HEK293 (cell line): Measurements from ENCODE around the gene PARD3.

Experiments used
- CTCF ChIA-PET: fragments of 350-600 bp; formaldehyde crosslinking; extraction: SDS; loops from one replicate; lab custom pipeline; 2021; ENCODE audit warnings: antibody characterized with exemption; lab: Yijun Ruan, JAX
- POLR2A ChIA-PET: fragments of 300-600 bp; formaldehyde crosslinking; extraction: SDS; loops from one replicate; lab custom pipeline; 2020; ENCODE audit warnings: antibody characterized with exemption, inconsistent platforms; lab: Yijun Ruan, JAX
- H3K27ac ChIP-seq: fragments of 200-500 bp; sonication (Bioruptor generic); 2 replicates; pipeline ENCODE4 v1.5.1; 2014; ENCODE audit warnings: low read depth, low read length, control low read depth, inconsistent platforms; ENCODE audit errors: extremely low read depth
- H3K36me3 ChIP-seq, 2 experiments: fragments of 200-500 bp in 1 of 2; sonication (Bioruptor generic) in 1 of 2; 1 replicate in 1 of 2; 2 replicates in 1 of 2; pipeline ENCODE4 v1.5.1; 2014 to 2017; ENCODE audit warnings: inconsistent platforms in 2 of 2, low read length in 2 of 2; ENCODE audit not compliant: control insufficient read depth in 2 of 2, insufficient read depth in 1 of 2
- H3K4me1 ChIP-seq: fragments of 200-500 bp; sonication (Bioruptor generic); 2 replicates; pipeline ENCODE4 v1.5.1; 2014; ENCODE audit warnings: mild to moderate bottlenecking, low read length, inconsistent platforms; ENCODE audit not compliant: control insufficient read depth, insufficient read depth
- H3K4me3 ChIP-seq: 2 replicates; pipeline ENCODE4 v1.5.1; 2011; ENCODE audit warnings: low read depth, mild to moderate bottlenecking, control low read depth, low read length, moderate library complexity
- H3K9me3 ChIP-seq: fragments of 200-500 bp; sonication (Bioruptor generic); 2 replicates; pipeline ENCODE4 v1.5.1; 2014; ENCODE audit warnings: low read depth, low read length, inconsistent platforms; ENCODE audit not compliant: control insufficient read depth, insufficient read depth
- EGR2 ChIP-seq: fragments of 450-650 bp; formaldehyde crosslinking; IDR thresholded peaks from 2 replicates; pipeline ENCODE4 v1.5.1; 2016; ENCODE audit warnings: low read depth, missing biosample characterization, missing genetic modification characterization
- GLI2 ChIP-seq: fragments of 450-650 bp; formaldehyde crosslinking; IDR thresholded peaks from 2 replicates; pipeline ENCODE4; 2017; ENCODE audit warnings: missing biosample characterization, missing genetic modification characterization, low read depth, borderline replicate concordance
- GLIS1 ChIP-seq: fragments of 450-650 bp; formaldehyde crosslinking; IDR thresholded peaks from 2 replicates; pipeline ENCODE4 v1.5.1; 2016; ENCODE audit warnings: missing biosample characterization, missing genetic modification characterization
- SCRT1 ChIP-seq: fragments of 450-650 bp; formaldehyde crosslinking; IDR thresholded peaks from 2 replicates; pipeline ENCODE4 v1.5.1; 2016; ENCODE audit warnings: missing biosample characterization, missing genetic modification characterization, borderline replicate concordance
- SP3 ChIP-seq: fragments of 450-650 bp; formaldehyde crosslinking; IDR thresholded peaks from 2 replicates; pipeline ENCODE4 v1.5.1; 2016; ENCODE audit warnings: missing biosample characterization, missing genetic modification characterization
- WT1 ChIP-seq: fragments of 450-650 bp; formaldehyde crosslinking; IDR thresholded peaks from 2 replicates; pipeline ENCODE4 v1.5.1; 2016; ENCODE audit warnings: missing biosample characterization, missing genetic modification characterization
- YY2 ChIP-seq: fragments of 450-650 bp; formaldehyde crosslinking; IDR thresholded peaks from 2 replicates; pipeline ENCODE4 v1.5.1; 2016; ENCODE audit warnings: missing biosample characterization, missing genetic modification characterization
- ZBTB17 ChIP-seq: fragments of 450-650 bp; formaldehyde crosslinking; IDR thresholded peaks from 2 replicates; pipeline ENCODE4 v1.5.1; 2016; ENCODE audit warnings: missing biosample characterization, missing genetic modification characterization
- ZBTB21 ChIP-seq: fragments of 450-650 bp; formaldehyde crosslinking; IDR thresholded peaks from 2 replicates; pipeline ENCODE4 v1.5.1; 2017; ENCODE audit warnings: missing biosample characterization, missing genetic modification characterization
- ZIC2 ChIP-seq: fragments of 450-650 bp; formaldehyde crosslinking; IDR thresholded peaks from 2 replicates; pipeline ENCODE4 v1.5.1; 2016; ENCODE audit warnings: missing biosample characterization, missing genetic modification characterization
- ZNF112 ChIP-seq: fragments of 450-650 bp; formaldehyde crosslinking; IDR thresholded peaks from 2 replicates; pipeline ENCODE4 v1.5.0; 2017; ENCODE audit warnings: missing biosample characterization, missing genetic modification characterization
- ZNF114 ChIP-seq: fragments of 450-650 bp; formaldehyde crosslinking; IDR thresholded peaks from 2 replicates; pipeline ENCODE4 v1.5.0; 2017; ENCODE audit warnings: missing biosample characterization, missing genetic modification characterization
- ZNF132 ChIP-seq: fragments of 450-650 bp; formaldehyde crosslinking; IDR thresholded peaks from 2 replicates; pipeline ENCODE4 v1.5.1; 2017; ENCODE audit warnings: missing biosample characterization, missing genetic modification characterization, borderline replicate concordance
- ZNF157 ChIP-seq: fragments of 450-650 bp; formaldehyde crosslinking; IDR thresholded peaks from 2 replicates; pipeline ENCODE4 v1.5.1; 2016; ENCODE audit warnings: missing biosample characterization, missing genetic modification characterization
- ZNF202 ChIP-seq: fragments of 450-650 bp; formaldehyde crosslinking; IDR thresholded peaks from 2 replicates; pipeline ENCODE4 v1.5.1; 2016; ENCODE audit warnings: missing biosample characterization, missing genetic modification characterization, borderline replicate concordance
- ZNF266 ChIP-seq: fragments of 450-650 bp; formaldehyde crosslinking; IDR thresholded peaks from 2 replicates; pipeline ENCODE4 v1.5.1; 2016; ENCODE audit warnings: missing biosample characterization, missing genetic modification characterization, low read depth
- ZNF341 ChIP-seq: fragments of 450-650 bp; formaldehyde crosslinking; IDR thresholded peaks from 2 replicates; pipeline ENCODE4; 2016; ENCODE audit warnings: low read depth, missing biosample characterization, missing genetic modification characterization
- ZNF501 ChIP-seq: fragments of 450-650 bp; formaldehyde crosslinking; IDR thresholded peaks from 2 replicates; pipeline ENCODE4 v1.5.1; 2016; ENCODE audit warnings: missing biosample characterization, missing genetic modification characterization
- ZNF561 ChIP-seq: fragments of 450-650 bp; IDR thresholded peaks from 2 replicates; pipeline ENCODE4 v1.5.1; 2018; ENCODE audit warnings: missing biosample characterization, missing genetic modification characterization, borderline replicate concordance
- ZNF585B ChIP-seq: fragments of 450-650 bp; formaldehyde crosslinking; IDR thresholded peaks from 2 replicates; pipeline ENCODE4 v1.5.1; 2016; ENCODE audit warnings: missing biosample characterization, missing genetic modification characterization
- ZNF626 ChIP-seq: fragments of 450-650 bp; sonication (Bioruptor Pico); formaldehyde crosslinking; IDR thresholded peaks from 2 replicates; pipeline ENCODE4 v1.5.1; 2018; ENCODE audit warnings: missing biosample characterization, missing genetic modification characterization, inconsistent platforms
- ZNF670 ChIP-seq: fragments of 450-650 bp; formaldehyde crosslinking; IDR thresholded peaks from 2 replicates; pipeline ENCODE4 v1.5.1; 2016; ENCODE audit warnings: missing biosample characterization, missing genetic modification characterization, low read depth
- ZNF768 ChIP-seq: fragments of 450-650 bp; formaldehyde crosslinking; IDR thresholded peaks from 2 replicates; pipeline ENCODE4 v1.5.1; 2018; ENCODE audit warnings: missing biosample characterization, mild to moderate bottlenecking, missing genetic modification characterization
- ZSCAN16 ChIP-seq: fragments of 450-650 bp; formaldehyde crosslinking; IDR thresholded peaks from 2 replicates; pipeline ENCODE4 v1.5.1; 2016; ENCODE audit warnings: missing biosample characterization, missing genetic modification characterization
- ZSCAN30 ChIP-seq: fragments of 450-650 bp; IDR thresholded peaks from 2 replicates; pipeline ENCODE4 v1.5.1; 2018; ENCODE audit warnings: missing biosample characterization, mild to moderate bottlenecking, missing genetic modification characterization, moderate library complexity
- TF ChIP-seq, protein P1 (sequence below): fragments of 450-650 bp; formaldehyde crosslinking; IDR thresholded peaks from 2 replicates; pipeline ENCODE4 v1.5.1; 2016; ENCODE audit warnings: missing biosample characterization, missing genetic modification characterization
- TF ChIP-seq, protein P2 (sequence below): fragments of 450-650 bp; formaldehyde crosslinking; IDR thresholded peaks from 2 replicates; pipeline ENCODE4 v1.5.1; 2016; ENCODE audit warnings: missing biosample characterization, missing genetic modification characterization
- TF ChIP-seq, protein P3 (sequence below): fragments of 450-650 bp; formaldehyde crosslinking; IDR thresholded peaks from 2 replicates; pipeline ENCODE4 v1.5.1; 2017; ENCODE audit warnings: missing biosample characterization, mild to moderate bottlenecking, missing genetic modification characterization, moderate library complexity
- TF ChIP-seq, protein P4 (sequence below): fragments of 450-650 bp; formaldehyde crosslinking; IDR thresholded peaks from 2 replicates; pipeline ENCODE4 v1.5.1; 2016; ENCODE audit warnings: missing biosample characterization, missing genetic modification characterization, borderline replicate concordance
- TF ChIP-seq, protein P5 (sequence below): fragments of 450-650 bp; formaldehyde crosslinking; IDR thresholded peaks from 2 replicates; pipeline ENCODE4 v1.5.1; 2016; ENCODE audit warnings: missing biosample characterization, missing genetic modification characterization

The PARD3 gene

DNA sequence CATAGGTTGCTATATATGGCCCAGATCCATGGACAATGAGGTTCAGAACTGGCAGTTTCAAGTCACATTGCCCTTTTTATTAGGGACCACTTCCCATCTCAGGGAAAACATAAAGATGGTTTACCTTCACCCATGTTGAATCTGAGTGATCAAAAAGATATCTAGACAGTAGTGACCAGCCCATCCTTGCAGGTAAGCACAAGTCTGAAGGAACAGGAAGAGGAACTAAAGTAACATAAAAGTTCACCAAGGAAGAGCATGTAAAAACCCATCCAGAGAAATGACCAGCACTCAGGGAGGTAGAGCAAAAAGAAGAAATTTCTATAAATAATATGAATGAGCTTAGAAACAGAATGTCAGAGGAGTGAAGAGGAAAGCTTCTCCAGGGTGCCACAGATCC is 382.5 kb downstream of the PARD3 start:
- Histone ChIP-seq H3K9me3 (no peaks in the 10 kb centered on the region), H3K4me1 (no peaks in the 10 kb centered on the region), H3K27ac (no peak overlapping the region), H3K36me3 (no peaks in the 10 kb centered on the region), H3K4me3 (no peak overlapping the region)
- no peak for TF ChIP-seq ZNF561
- TF ChIP-seq, protein P1, sequence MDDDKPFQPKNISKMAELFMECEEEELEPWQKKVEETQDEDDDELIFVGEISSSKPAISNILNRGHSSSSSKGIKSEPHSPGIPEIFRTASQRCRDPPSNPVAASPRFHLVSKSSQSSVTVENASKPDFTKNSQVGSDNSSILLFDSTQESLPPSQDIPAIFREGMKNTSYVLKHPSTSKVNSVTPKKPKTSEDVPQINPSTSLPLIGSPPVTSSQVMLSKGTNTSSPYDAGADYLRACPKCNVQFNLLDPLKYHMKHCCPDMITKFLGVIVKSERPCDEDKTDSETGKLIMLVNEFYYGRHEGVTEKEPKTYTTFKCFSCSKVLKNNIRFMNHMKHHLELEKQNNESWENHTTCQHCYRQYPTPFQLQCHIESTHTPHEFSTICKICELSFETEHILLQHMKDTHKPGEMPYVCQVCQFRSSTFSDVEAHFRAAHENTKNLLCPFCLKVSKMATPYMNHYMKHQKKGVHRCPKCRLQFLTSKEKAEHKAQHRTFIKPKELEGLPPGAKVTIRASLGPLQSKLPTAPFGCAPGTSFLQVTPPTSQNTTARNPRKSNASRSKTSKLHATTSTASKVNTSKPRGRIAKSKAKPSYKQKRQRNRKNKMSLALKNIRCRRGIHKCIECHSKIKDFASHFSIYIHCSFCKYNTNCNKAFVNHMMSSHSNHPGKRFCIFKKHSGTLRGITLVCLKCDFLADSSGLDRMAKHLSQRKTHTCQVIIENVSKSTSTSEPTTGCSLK, result no peak
- TF ChIP-seq GLI2 (tag by site-specific recombination), result no peak
- TF ChIP-seq GLIS1 (tag by site-specific recombination), result no peak
- TF ChIP-seq ZBTB17 (tag by site-specific recombination), result no peak
- TF ChIP-seq ZNF132 (tag by site-specific recombination), result no peak
- TF ChIP-seq ZNF768 (tag by site-specific recombination), result no peak
- no peak for TF ChIP-seq ZNF670 (tag by site-specific recombination)
- no peak for TF ChIP-seq ZSCAN30 (tag by site-specific recombination)
- TF ChIP-seq, protein P2, sequence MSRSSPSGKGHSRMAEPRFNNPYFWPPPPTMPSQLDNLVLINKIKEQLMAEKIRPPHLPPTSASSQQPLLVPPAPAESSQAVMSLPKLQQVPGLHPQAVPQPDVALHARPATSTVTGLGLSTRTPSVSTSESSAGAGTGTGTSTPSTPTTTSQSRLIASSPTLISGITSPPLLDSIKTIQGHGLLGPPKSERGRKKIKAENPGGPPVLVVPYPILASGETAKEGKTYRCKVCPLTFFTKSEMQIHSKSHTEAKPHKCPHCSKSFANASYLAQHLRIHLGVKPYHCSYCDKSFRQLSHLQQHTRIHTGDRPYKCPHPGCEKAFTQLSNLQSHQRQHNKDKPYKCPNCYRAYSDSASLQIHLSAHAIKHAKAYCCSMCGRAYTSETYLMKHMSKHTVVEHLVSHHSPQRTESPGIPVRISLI (tag by site-specific recombination), result no peak
- TF ChIP-seq SP3 (tag by site-specific recombination), result no peak
- no peak for TF ChIP-seq SCRT1
- no peak for TF ChIP-seq ZNF202 (tag by site-specific recombination)
- TF ChIP-seq EGR2 (tag by site-specific recombination), result no peak
- TF ChIP-seq ZNF266, result no peak
- TF ChIP-seq ZBTB21, result no peak
- TF ChIP-seq ZNF112 (tag by site-specific recombination), result no peak
- ChIA-PET CTCF (no interaction called here), POLR2A (no interaction called here)

DNA sequence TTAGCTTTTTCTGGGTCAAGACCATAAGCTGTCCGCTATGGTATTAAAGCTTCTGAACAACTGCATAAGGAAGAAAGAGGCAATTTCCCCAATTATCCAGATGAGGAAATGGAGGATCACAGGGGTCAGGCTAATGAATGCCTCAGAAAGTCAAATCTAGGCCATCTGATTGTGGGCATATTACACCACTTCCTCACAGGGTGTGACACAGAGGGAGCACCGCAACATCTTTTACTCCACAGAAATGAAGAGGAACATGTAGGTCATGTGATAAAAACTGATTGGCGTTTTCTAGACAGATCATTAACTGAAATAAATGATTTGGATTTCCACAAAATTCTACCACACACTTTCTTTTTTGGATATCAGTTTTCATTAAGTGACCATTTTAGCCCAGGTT is 384.4 kb downstream of the PARD3 start:
- no peaks in the 10 kb centered on the region for H3K36me3 ChIP-seq
- H3K4me1 ChIP-seq, result no peaks in the 10 kb centered on the region
- CTCF ChIA-PET, result no interaction called here
- POLR2A ChIA-PET, result no interaction called here
- no peak overlapping the region for H3K27ac ChIP-seq
- no peak overlapping the region for H3K4me3 ChIP-seq
- H3K9me3 ChIP-seq, result no peaks in the 10 kb centered on the region
- no peak for TF ChIP-seq GLI2 (tag by site-specific recombination)
- TF ChIP-seq ZIC2 (tag by site-specific recombination), result no peak
- no peak for TF ChIP-seq ZNF341 (tag by site-specific recombination)
- TF ChIP-seq, protein P3, sequence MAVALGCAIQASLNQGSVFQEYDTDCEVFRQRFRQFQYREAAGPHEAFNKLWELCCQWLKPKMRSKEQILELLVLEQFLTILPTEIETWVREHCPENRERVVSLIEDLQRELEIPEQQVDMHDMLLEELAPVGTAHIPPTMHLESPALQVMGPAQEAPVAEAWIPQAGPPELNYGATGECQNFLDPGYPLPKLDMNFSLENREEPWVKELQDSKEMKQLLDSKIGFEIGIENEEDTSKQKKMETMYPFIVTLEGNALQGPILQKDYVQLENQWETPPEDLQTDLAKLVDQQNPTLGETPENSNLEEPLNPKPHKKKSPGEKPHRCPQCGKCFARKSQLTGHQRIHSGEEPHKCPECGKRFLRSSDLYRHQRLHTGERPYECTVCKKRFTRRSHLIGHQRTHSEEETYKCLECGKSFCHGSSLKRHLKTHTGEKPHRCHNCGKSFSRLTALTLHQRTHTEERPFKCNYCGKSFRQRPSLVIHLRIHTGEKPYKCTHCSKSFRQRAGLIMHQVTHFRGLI (tag by site-specific recombination), result no peak
- no peak for TF ChIP-seq ZNF157 (tag by site-specific recombination)
- no peak for TF ChIP-seq WT1
- TF ChIP-seq, protein P4, sequence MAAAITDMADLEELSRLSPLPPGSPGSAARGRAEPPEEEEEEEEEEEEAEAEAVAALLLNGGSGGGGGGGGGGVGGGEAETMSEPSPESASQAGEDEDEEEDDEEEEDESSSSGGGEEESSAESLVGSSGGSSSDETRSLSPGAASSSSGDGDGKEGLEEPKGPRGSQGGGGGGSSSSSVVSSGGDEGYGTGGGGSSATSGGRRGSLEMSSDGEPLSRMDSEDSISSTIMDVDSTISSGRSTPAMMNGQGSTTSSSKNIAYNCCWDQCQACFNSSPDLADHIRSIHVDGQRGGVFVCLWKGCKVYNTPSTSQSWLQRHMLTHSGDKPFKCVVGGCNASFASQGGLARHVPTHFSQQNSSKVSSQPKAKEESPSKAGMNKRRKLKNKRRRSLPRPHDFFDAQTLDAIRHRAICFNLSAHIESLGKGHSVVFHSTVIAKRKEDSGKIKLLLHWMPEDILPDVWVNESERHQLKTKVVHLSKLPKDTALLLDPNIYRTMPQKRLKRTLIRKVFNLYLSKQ (tag by site-specific recombination), result no peak
- no peak for TF ChIP-seq ZNF585B (tag by site-specific recombination)
- no peak for TF ChIP-seq ZNF114 (tag by site-specific recombination)
- TF ChIP-seq, protein P5, sequence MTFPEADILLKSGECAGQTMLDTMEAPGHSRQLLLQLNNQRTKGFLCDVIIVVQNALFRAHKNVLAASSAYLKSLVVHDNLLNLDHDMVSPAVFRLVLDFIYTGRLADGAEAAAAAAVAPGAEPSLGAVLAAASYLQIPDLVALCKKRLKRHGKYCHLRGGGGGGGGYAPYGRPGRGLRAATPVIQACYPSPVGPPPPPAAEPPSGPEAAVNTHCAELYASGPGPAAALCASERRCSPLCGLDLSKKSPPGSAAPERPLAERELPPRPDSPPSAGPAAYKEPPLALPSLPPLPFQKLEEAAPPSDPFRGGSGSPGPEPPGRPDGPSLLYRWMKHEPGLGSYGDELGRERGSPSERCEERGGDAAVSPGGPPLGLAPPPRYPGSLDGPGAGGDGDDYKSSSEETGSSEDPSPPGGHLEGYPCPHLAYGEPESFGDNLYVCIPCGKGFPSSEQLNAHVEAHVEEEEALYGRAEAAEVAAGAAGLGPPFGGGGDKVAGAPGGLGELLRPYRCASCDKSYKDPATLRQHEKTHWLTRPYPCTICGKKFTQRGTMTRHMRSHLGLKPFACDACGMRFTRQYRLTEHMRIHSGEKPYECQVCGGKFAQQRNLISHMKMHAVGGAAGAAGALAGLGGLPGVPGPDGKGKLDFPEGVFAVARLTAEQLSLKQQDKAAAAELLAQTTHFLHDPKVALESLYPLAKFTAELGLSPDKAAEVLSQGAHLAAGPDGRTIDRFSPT (tag by site-specific recombination), result no peak
- no peak for TF ChIP-seq ZSCAN30 (tag by site-specific recombination)
- no peak for TF ChIP-seq ZSCAN16
- TF ChIP-seq ZNF501 (tag by site-specific recombination), result no peak
- no peak for TF ChIP-seq YY2
- no peak for TF ChIP-seq ZNF626 (tag by site-specific recombination)
